HEK293T (cell line): ENCODE data around the gene SUN2.

Experiments used
- CTCF ChIA-PET: fragments of 350-600 bp; formaldehyde crosslinking; extraction: SDS; loops from one replicate; lab custom pipeline; 2021; ENCODE audit warnings: antibody characterized with exemption, inconsistent platforms; lab: Yijun Ruan, JAX
- POLR2A ChIA-PET: fragments of 350-600 bp; formaldehyde crosslinking; extraction: SDS; loops from one replicate; lab custom pipeline; 2020; ENCODE audit warnings: antibody characterized with exemption, inconsistent platforms; lab: Yijun Ruan, JAX
- DNase-seq: peaks from one replicate; pipeline ENCODE4 v3.0.0; 2012; ENCODE audit warnings: mixed read lengths; ENCODE audit errors: extremely low spot score
- ARNT ChIP-seq: fragments of 450-650 bp; IDR thresholded peaks from 2 replicates; pipeline ENCODE4 v1.6.1; 2017; ENCODE audit warnings: mild to moderate bottlenecking
- BHLHE40 ChIP-seq: fragments of 450-650 bp; IDR thresholded peaks from 2 replicates; pipeline ENCODE4 v1.6.1; 2016; ENCODE audit warnings: mild to moderate bottlenecking, moderate library complexity, borderline replicate concordance
- CTBP1 ChIP-seq: fragments of 450-650 bp; IDR thresholded peaks from 2 replicates; pipeline ENCODE4 v1.6.1; 2016; ENCODE audit warnings: borderline replicate concordance
- ELF4 ChIP-seq: fragments of 450-650 bp; IDR thresholded peaks from 2 replicates; pipeline ENCODE4 v1.6.1; 2017; ENCODE audit warnings: antibody characterized with exemption
- FOXA1 ChIP-seq: fragments of 450-650 bp; IDR thresholded peaks from 2 replicates; pipeline ENCODE4 v1.6.1; 2016; ENCODE audit warnings: mild to moderate bottlenecking
- FOXK2 ChIP-seq: fragments of 450-650 bp; IDR thresholded peaks from 2 replicates; pipeline ENCODE4 v1.6.1; 2016; ENCODE audit warnings: mild to moderate bottlenecking
- FOXM1 ChIP-seq: fragments of 450-650 bp; IDR thresholded peaks from 2 replicates; pipeline ENCODE4 v1.6.1; 2017; ENCODE audit warnings: mild to moderate bottlenecking, borderline replicate concordance
- HDGF ChIP-seq: fragments of 450-650 bp; IDR thresholded peaks from 2 replicates; pipeline ENCODE4 v1.6.1; 2017; ENCODE audit warnings: antibody characterized with exemption, borderline replicate concordance
- L3MBTL2 ChIP-seq: fragments of 450-650 bp; conservative IDR thresholded peaks from 2 replicates; pipeline ENCODE4 v1.6.1; 2016; ENCODE audit warnings: mild to moderate bottlenecking
- LEF1 ChIP-seq: fragments of 450-650 bp; IDR thresholded peaks from 2 replicates; pipeline ENCODE4 v1.6.1; 2017; ENCODE audit warnings: mild to moderate bottlenecking, borderline replicate concordance
- NFRKB ChIP-seq: fragments of 450-650 bp; IDR thresholded peaks from 2 replicates; pipeline ENCODE4 v1.6.1; 2016; ENCODE audit warnings: mild to moderate bottlenecking, moderate library complexity
- PKNOX1 ChIP-seq: fragments of 450-650 bp; IDR thresholded peaks from 2 replicates; pipeline ENCODE4 v1.6.1; 2016
- SP1 ChIP-seq: fragments of 450-650 bp; IDR thresholded peaks from 2 replicates; pipeline ENCODE4 v1.6.1; 2017
- SUZ12 ChIP-seq: fragments of 450-650 bp; IDR thresholded peaks from 2 replicates; pipeline ENCODE4 v1.6.1; 2016; ENCODE audit warnings: mild to moderate bottlenecking
- TARDBP ChIP-seq: fragments of 450-650 bp; IDR thresholded peaks from 2 replicates; pipeline ENCODE4 v1.6.1; 2016
- ZNF384 ChIP-seq: fragments of 450-650 bp; IDR thresholded peaks from 2 replicates; pipeline ENCODE4 v1.6.1; 2016

The SUN2 gene

GRCh38 chr22:38694940-38695339 lies 60.9 kb downstream of the SUN2 start:
- CTCF ChIA-PET, result interaction anchor here (0.6 to 0.9 kb wide), 2 partner anchors 13 to 105 kb away, joined by 3 to 4 read pairs; partner anchors contain the start of gene TOMM22
- TF ChIP-seq LEF1 (no peak), CTBP1 (no peak), ZNF384 (no peak), PKNOX1 (no peak), SP1 (no peak), BHLHE40 (no peak), FOXM1 (no peak), TARDBP (no peak), ELF4 (no peak), ARNT (no peak), L3MBTL2 (no peak), FOXK2 (no peak), SUZ12 (no peak), HDGF (no peak), FOXA1 (no peak), NFRKB (no peak)
- POLR2A ChIA-PET, result interaction anchor here (1.4 to 1.5 kb wide), 2 partner anchors 11 to 13 kb away, joined by 7 to 9 read pairs; partner anchors contain the start of genes GTPBP1 and TOMM22
- DNase-seq, result no peak

- TF ChIP-seq FOXA1, result no peak
- POLR2A ChIA-PET, result interaction anchor here (0.6 to 1.8 kb wide), 2 partner anchors 12 to 796 kb away, joined by 3 to 5 read pairs; partner anchors contain the start of gene TOMM22
- CTCF ChIA-PET, result no interaction called here
- no peak for DNase-seq
These were observed 61.7 kb downstream of the SUN2 start for GRCh38 chr22:38694049-38694448.

GRCh38 chr22:38689651-38690050 lies 66.1 kb downstream of the SUN2 start:
- ChIA-PET CTCF (interaction anchor here (0.6 kb wide), 1 partner anchor 312 kb away, joined by 3 read pairs; no protein-coding TSS in a partner anchor), POLR2A (interaction anchor here (1.9 kb wide), 1 partner anchor 10 kb away, joined by 7 read pairs; the partner anchor contains the start of gene JOSD1)
- TF ChIP-seq CTBP1 (no peak), SP1 (no peak), FOXA1 (no peak), SUZ12 (no peak), FOXM1 (no peak), BHLHE40 (no peak), FOXK2 (no peak), TARDBP (no peak), HDGF (no peak), ZNF384 (no peak), LEF1 (no peak), ELF4 (no peak), ARNT (no peak), NFRKB (no peak), L3MBTL2 (no peak), PKNOX1 (no peak)
- no peak for DNase-seq

DNA sequence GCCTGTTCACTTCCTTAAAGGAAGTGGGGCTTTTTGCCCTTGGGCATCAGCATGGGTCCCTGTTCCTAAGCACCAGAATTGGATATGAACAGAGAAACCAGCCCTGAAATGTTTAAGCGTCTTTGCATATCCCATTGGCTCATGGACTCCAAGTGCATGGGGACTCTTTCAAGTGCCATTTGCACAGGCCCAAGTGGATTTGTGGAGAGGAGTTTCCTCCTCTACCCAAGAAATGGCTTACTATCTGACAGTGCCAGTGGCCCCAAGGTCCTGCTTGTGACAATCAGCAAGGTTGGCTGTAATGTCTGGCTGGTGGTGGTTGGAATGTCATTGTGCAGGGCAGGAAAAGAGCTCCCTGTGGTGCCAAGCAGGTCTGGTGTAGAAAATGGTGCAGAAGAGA lies 70.0 kb downstream of the SUN2 start:
- CTCF ChIA-PET, result no interaction called here
- no peak for DNase-seq
- no peak for TF ChIP-seq L3MBTL2
- no peak for TF ChIP-seq FOXM1
- no peak for TF ChIP-seq HDGF
- no peak for TF ChIP-seq LEF1
- no peak for TF ChIP-seq CTBP1
- TF ChIP-seq ARNT, result no peak
- POLR2A ChIA-PET, result interaction anchor here (1.2 kb wide), 1 partner anchor 13 kb away, joined by 7 read pairs; no protein-coding TSS in a partner anchor

DNA sequence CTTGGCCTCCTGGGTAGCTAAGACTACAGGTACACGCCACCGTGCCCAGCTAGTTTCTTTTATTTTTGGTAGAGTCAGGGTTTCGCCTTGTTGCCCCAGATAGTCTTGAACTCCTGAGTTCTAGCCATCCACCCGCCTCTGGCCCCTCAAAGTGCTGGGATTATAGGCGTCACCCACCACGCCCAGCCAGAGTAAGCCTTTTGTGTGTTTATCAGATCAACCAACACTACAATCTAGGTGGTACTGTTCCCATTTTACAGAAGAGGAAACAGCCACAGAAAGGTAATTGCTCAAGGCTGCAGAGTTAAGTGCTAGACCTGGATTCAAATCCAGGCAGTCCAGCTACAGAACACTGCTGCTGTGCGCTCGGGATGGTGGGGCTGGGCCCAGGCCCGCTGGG lies 70.9 kb downstream of the SUN2 start:
- CTCF ChIA-PET, result no interaction called here

More for the DNA sequence above, 70.9 kb downstream of the SUN2 start:
- POLR2A ChIA-PET, result no interaction called here
- TF ChIP-seq CTBP1 (no peak), FOXA1 (no peak), HDGF (no peak), ZNF384 (no peak), FOXK2 (no peak), LEF1 (no peak), SP1 (no peak), PKNOX1 (no peak), ARNT (no peak), NFRKB (no peak)
- no peak for DNase-seq
